ENCODE results near the gene EIF4E2.
A peak's percentile ranks its signal among the peaks of the same experiment; 100 is the strongest.

DNA sequence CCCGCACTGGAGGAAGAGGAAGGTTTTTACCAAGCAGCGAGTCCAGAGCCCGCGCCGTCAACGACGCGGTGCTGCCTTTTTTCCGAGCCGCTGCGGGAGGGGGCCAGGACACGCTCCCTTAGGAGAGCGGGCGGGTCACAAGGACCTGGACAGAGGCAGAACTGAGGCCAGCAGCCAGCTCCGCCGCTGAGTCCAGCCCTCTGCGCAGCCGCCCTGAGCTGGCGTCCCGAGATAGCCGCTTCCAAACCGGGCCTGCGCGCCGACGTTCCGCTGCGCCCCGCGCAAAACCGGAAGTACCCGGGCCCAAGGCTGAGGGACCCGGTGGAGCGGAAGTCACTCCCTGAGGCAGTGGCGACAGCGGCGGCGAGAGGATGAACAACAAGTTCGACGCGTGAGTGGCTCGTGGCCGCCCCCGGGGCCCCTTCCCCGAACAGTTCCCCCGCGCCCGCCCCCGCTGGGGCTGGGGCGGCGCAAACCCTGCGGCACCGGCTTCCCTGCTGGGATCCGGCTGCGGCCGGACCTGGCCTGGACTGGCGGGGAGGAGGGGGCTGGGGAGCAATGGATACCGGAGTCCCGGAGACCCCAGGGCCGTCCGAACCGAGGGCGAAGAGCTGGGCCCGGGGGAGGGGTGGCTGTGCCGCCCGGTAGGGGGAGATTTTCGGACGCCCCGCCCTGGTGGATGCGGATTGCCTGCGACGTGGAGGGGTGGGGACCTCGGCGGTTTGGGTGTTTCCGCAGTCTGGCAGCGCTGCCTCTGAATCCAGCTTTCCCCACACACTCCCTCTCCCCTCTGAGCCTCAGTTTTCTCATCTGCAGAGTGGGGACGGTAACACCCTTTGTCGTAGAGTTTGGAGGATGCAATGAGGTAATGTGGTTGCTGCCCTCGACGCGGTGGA lies at the start of gene EIF4E2, which contains the start of gene TIGD1:
- TF ChIP-seq POLR2A (IDR thresholded peaks at IDR 0.05): peak; percentile 64
- TF ChIP-seq, protein P1, sequence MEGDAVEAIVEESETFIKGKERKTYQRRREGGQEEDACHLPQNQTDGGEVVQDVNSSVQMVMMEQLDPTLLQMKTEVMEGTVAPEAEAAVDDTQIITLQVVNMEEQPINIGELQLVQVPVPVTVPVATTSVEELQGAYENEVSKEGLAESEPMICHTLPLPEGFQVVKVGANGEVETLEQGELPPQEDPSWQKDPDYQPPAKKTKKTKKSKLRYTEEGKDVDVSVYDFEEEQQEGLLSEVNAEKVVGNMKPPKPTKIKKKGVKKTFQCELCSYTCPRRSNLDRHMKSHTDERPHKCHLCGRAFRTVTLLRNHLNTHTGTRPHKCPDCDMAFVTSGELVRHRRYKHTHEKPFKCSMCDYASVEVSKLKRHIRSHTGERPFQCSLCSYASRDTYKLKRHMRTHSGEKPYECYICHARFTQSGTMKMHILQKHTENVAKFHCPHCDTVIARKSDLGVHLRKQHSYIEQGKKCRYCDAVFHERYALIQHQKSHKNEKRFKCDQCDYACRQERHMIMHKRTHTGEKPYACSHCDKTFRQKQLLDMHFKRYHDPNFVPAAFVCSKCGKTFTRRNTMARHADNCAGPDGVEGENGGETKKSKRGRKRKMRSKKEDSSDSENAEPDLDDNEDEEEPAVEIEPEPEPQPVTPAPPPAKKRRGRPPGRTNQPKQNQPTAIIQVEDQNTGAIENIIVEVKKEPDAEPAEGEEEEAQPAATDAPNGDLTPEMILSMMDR (IDR thresholded peaks at IDR 0.05): peak in 2 of 3 donors; percentile 42 to 55

All from breast epithelium (tissue), 3 donors.